Kidney capillary endothelial cell (primary cell): ENCODE results near the gene PLXNC1.

Experiments used
- DNase-seq: peaks from one replicate; pipeline ENCODE4 v3.0.0-alpha.2; 2018; ENCODE audit warnings: low spot score

Gene PLXNC1

DNA sequence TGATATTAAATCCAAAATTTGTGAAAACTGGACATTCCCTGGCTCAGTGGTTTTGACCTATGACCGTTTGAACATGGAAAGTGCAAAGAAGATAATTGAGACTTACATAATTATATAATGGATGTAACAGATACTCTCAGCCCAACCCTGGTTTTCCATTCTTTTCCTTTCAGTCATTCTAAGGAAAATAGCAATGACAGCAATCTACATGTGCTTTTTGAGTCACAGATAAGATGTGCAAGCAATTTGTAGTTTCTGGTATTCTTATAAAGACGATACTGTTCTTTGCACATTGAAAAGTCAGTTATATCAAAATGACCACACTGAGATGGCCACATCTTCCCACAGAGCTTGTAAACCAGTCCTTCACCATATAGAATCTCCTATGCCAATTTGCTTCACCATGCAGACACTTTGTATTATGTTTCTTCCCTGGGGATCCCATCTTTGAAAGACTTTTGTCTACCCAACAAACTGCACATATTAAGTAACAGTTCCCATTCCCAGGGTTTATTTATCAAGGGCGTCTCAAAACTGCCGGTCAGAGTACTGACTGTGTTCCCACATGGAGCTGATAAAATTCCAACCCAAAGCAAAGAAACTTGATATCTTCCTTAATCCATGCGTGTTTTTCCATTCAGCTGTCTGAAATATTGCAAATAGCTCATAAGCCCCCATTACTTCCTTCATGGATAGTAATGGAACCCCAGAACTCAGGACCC lies 34.8 kb downstream of the PLXNC1 start:
- no peak for DNase-seq

GRCh38 chr12:94183708-94184379 lies 35.5 kb downstream of the PLXNC1 start:
- no peak for DNase-seq

DNA sequence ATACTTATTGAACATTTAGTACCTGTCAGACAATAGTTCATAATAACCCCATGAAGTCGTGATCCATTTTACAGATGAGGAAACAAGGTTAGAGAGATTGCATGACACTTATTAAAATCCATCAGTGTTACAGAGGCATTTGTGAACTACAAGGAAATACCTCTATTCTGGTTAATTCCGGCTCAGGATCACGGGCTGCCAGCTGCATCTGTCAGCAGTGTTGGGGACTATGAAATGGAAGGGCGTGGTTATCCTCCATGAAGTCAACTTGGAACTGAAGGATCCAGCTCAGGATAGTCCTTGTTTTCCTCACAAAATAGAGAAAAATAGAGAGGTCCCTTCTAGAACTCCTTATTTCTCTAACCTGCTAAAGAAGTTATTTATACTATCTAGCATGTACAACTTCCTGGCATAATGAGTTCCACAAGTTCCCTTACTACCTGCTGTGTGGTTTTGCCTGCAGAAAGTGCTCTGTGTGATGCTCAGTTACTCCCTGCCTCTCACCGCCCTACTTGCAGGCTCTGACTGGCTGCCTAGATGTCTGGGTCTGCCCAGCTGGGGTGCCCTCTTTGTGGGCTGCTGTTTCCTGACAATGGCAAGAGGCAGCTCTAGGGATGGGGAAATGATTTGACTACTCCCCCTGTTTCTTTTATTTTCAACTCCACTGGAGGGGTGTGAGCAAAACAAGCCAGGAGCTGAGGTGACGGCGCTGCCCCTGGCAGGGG lies 36.8 kb downstream of the PLXNC1 start:
- no peak for DNase-seq

GRCh38 chr12:94185801-94186200 lies 37.4 kb downstream of the PLXNC1 start:
- DNase-seq, result no peak

- DNase-seq, result no peak
Observed at GRCh38 chr12:94186278-94187241, 38.2 kb downstream of the PLXNC1 start.

- DNase-seq, result no peak
Observed at GRCh38 chr12:94187361-94187760, 39.0 kb downstream of the PLXNC1 start.

DNA sequence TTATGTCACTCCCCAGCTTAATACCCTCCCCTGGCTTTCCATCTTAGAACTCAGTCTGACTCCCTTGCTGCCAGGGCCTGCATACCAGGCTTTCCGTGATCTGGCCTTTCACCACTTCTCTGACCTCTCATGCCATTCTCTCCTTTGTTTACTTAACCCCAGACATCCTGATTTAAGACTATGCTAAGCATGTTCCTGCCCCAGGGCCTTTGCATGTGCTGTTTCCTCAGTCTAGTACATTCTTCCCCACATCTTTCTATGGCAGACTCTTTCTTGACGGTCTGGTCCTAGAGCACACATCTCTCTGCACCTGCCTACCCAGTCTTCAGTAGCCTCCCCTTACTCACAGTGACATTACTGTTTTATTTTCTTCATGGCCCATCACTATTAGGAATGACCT lies 42.2 kb downstream of the PLXNC1 start:
- no peak for DNase-seq

DNA sequence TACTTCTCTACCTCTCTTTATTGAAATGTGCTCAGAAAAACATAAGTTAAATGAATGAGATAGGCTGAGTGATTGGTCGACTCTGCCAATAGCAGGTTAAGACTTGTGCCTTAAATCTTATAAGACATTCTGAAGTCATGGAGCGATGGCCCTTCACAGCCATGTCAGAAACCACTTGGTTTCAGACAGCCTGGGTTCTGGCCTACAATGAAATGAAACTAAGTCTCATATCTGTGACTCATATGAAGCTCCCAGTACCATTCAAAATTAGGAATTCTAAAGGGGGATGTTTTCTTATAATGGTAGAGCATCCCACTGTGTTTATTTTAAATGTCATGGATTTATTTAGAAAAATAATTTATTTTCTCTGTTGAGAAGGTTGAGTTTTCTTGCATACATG lies 42.6 kb downstream of the PLXNC1 start:
- DNase-seq, result no peak

DNA sequence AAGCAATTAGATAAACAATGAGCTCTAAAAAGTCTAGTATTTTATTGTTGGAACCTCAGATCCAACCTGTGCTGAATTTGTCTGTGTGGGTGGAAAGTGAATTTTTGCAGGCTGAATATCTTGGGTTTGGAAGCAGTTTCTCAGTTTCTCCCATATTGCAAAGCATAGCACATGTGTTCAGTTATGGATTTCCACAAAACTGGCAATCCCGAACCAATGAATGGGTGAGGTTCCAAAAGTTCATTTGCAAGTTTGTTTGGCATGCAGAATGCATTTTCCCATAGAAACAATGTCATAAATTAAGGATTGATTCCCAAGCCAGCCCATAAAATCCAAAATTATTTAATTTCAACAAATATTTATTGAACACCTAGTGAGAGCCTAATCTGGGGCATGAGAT lies 43.4 kb downstream of the PLXNC1 start:
- no peak for DNase-seq

- no peak for DNase-seq
Observed at GRCh38 chr12:94192506-94192905, 44.1 kb downstream of the PLXNC1 start.

GRCh38 chr12:94193168-94193567 lies 44.8 kb downstream of the PLXNC1 start:
- DNase-seq, result no peak

DNA sequence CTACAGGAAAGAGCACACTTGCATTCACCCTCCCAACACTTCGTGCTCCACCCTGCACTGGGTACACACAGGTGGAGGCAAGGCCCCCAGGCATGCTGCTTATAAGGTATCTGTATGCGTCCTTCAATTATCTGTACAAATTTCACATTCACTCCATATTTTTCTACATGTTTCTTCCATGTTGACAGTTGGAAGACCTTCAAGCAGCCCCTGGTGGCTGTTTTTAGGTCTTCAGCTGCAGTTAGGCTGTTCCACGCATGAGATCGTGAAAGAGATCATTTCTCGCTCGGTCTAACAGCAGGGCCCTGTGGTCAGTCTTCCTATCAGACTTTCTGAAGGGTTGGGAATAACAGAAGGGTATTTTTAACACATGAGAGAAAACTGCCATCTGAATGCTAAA lies 47.1 kb downstream of the PLXNC1 start:
- DNase-seq, result no peak

DNA sequence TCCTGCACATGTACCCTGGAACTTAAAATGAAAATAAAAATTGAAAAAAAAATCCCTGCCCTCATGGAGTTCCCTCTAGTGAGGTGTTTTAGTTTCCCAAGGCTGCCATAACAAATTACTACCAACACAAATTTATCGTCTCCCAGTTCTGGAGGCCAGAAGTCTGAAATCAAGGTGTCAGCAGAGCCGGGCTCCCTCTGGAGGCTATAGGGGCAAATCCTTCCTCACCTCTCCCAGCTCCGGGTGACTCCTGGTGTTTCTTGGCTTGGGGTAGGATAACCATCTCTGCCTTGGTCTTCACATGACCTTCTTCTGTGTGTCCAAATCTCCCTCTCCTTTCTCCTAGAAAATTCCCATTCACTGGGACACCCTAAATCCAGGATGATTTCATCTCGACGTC lies 50.1 kb downstream of the PLXNC1 start:
- no peak for DNase-seq

GRCh38 chr12:94198872-94199271 lies 50.5 kb downstream of the PLXNC1 start:
- no peak for DNase-seq

- no peak for DNase-seq
Observed at GRCh38 chr12:94200069-94200468, 51.7 kb downstream of the PLXNC1 start.

DNA sequence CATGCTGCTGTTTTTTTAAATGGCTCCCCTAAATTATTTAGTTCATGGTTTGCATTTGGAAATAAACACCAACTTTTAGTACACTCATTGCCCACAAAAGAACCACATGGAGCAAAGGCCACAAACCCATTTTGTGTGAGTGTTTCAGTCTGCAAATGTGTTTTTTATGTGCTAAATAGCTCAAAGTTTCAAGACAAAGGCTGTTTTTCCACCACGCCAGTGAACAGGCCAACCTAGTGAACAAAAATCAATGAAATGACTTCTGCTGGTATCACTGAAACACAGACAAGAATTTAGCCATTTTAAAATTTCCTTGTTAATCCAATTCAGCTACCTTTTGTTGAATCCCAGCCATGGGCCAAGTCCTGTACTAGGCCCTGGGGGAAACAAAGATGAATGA lies 52.3 kb downstream of the PLXNC1 start:
- no peak for DNase-seq

DNA sequence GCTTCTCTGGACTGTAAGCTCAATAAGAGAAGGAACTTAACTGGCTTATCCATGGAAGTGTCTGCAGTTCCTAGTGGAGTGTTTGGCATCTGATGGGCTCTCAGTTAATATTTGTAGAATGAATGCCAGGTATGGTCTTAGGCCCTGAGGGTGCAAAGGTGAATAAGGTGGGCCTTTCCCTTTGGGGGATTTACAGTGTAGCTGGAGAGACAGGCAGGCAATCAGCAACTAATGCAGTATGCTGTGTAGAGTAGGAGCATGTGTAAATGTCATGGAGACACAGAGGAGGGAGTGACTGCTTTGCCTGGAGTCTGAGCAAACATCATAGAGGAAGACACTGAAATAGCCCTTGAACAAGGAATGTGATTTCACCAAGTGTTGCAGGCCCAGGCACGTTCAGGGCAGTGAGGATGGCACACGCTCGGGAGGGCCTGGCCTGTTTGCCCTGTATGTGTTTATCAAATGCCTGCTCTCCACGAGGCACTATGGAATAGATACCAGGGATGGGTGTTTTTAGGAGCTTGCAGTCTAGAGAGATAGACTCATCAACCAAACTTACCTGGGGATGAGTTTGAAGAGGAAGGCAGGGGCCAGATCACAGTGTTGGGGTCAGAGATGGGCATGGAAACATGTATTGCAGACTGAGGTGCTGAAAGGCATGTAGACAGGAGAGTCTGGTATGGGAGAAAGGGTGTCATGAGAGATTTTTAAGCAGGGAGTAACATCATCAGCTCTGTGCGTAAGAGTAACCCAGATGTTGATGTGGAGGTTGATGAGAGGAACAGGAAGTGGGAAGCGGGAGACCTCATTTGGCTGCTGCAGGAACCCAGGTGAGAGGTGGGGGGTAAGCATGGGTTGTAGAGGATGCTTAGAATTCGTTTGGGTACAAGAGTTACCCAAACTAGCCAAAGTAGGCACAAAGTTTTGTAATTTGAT lies 54.1 kb downstream of the PLXNC1 start:
- DNase-seq, result no peak

DNA sequence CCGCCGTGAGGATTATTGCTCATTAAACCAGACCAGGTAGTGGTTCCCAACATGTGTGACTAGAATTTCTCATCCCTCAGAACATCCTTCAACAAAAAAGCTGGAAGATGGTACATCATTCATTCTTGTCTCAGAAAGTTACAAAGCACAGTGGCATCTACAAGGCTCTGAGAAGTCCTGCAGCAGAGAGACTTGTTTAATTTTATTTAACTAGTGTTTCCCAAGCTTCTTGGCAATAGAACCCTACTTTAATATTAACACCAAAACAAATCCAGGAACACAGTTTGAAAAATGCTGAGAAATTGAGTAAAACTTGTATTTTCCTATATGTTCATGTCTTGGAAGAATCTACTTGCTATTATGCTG lies 54.8 kb downstream of the PLXNC1 start:
- no peak for DNase-seq

DNA sequence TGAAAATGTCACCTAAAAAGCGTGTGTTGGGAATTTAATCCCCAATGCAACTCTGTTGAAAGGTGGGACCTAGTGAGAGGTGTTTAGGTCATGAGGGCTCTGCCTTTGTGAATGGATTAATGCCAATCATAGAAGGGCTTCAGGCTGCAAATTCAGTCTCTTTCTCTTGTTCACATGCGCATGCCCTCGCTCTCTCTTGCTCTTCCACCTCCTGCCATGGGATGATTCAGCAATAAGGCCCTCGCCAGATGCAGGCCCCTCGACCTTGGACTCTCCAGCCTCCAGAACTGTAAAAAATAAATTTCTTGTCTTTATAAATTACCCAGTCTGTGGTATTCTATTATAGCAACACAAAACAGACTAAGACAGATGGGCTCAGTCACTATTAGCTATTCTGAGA lies 55.4 kb downstream of the PLXNC1 start:
- DNase-seq, result no peak

- DNase-seq, result no peak
Observed at GRCh38 chr12:94204499-94205247, 56.3 kb downstream of the PLXNC1 start.
